ENCODE measurements around the gene LRP10.

DNA sequence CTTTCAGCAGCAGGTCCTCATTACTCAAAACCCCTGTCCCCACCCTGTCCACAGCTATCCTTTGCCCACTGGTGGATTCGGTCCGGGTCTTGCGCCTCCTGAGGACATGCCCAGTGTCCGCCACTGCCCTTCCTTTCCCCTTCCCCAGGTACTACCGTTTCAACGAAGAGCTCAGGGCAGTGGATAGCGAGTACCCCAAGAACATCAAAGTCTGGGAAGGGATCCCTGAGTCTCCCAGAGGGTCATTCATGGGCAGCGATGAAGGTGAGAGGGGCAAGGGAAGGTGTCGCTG is 26.5 kb upstream of the LRP10 start:
- TF ChIP-seq, protein P1, sequence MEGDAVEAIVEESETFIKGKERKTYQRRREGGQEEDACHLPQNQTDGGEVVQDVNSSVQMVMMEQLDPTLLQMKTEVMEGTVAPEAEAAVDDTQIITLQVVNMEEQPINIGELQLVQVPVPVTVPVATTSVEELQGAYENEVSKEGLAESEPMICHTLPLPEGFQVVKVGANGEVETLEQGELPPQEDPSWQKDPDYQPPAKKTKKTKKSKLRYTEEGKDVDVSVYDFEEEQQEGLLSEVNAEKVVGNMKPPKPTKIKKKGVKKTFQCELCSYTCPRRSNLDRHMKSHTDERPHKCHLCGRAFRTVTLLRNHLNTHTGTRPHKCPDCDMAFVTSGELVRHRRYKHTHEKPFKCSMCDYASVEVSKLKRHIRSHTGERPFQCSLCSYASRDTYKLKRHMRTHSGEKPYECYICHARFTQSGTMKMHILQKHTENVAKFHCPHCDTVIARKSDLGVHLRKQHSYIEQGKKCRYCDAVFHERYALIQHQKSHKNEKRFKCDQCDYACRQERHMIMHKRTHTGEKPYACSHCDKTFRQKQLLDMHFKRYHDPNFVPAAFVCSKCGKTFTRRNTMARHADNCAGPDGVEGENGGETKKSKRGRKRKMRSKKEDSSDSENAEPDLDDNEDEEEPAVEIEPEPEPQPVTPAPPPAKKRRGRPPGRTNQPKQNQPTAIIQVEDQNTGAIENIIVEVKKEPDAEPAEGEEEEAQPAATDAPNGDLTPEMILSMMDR (IDR thresholded peaks at IDR 0.05), result no peak
- TF ChIP-seq ZFX (IDR thresholded peaks at IDR 0.05; ENCODE audit: borderline replicate concordance), result no peak
